Loucy (cell line): ENCODE results near the gene CRELD1.

Source experiments
- H2AFZ ChIP-seq: fragments of 200-600 bp; sonication (generic); 2 replicates; pipeline ENCODE4 v1.6.0; 2016; ENCODE audit warnings: antibody characterized with exemption, mild to moderate bottlenecking, low read length, moderate library complexity
- H3F3A ChIP-seq: fragments of 200-600 bp; 2 replicates; pipeline ENCODE4 v1.6.0; 2016; ENCODE audit warnings: antibody characterized with exemption, low read depth, mild to moderate bottlenecking
- H3K27me3 ChIP-seq: fragments of 200-600 bp; sonication (generic); 2 replicates; pipeline ENCODE4 v1.6.1; 2014; ENCODE audit warnings: low read length, mild to moderate bottlenecking; ENCODE audit not compliant: insufficient read depth, poor library complexity, severe bottlenecking
- H3K36me3 ChIP-seq: fragments of 200-600 bp; sonication (generic); 2 replicates; pipeline ENCODE4 v1.6.1; 2016; ENCODE audit warnings: low read length; ENCODE audit not compliant: insufficient read depth
- H3K4me1 ChIP-seq: fragments of 200-600 bp; sonication (generic); 2 replicates; pipeline ENCODE4 v1.5.1; 2014; ENCODE audit warnings: low read length, mild to moderate bottlenecking; ENCODE audit not compliant: insufficient read depth, poor library complexity, severe bottlenecking
- H3K4me2 ChIP-seq: fragments of 200-600 bp; sonication (generic); 2 replicates; pipeline ENCODE4 v1.6.0; 2014; ENCODE audit warnings: antibody characterized with exemption, low read length, low read depth, mild to moderate bottlenecking; ENCODE audit not compliant: poor library complexity, severe bottlenecking
- H3K4me3 ChIP-seq: fragments of 200-600 bp; sonication (generic); 2 replicates; pipeline ENCODE4 v1.5.1; 2014; ENCODE audit warnings: low read length, mild to moderate bottlenecking, mixed read lengths; ENCODE audit not compliant: poor library complexity, severe bottlenecking
- H3K79me2 ChIP-seq: fragments of 200-600 bp; sonication (generic); 2 replicates; pipeline ENCODE4 v1.6.1; 2014; ENCODE audit warnings: low read length; ENCODE audit not compliant: insufficient read depth
- H3K9ac ChIP-seq: fragments of 200-600 bp; sonication (generic); 2 replicates; pipeline ENCODE4 v1.6.0; 2014; ENCODE audit warnings: mild to moderate bottlenecking, low read depth, low read length, moderate library complexity; ENCODE audit not compliant: poor library complexity, severe bottlenecking
- H3K9me2 ChIP-seq: fragments of 200-600 bp; sonication (generic); replicated peaks from 2 replicates; pipeline ENCODE4 v1.6.1; 2016; ENCODE audit warnings: low read depth, low read length, mixed read lengths
- H3K9me3 ChIP-seq: fragments of 200-600 bp; sonication (generic); 2 replicates; pipeline ENCODE4 v1.6.1; 2014; ENCODE audit warnings: mild to moderate bottlenecking, antibody characterized with exemption, low read length, low read depth; ENCODE audit not compliant: insufficient read depth
- H4K20me1 ChIP-seq: fragments of 200-600 bp; sonication (generic); 2 replicates; pipeline ENCODE4 v1.6.0; 2014; ENCODE audit warnings: antibody characterized with exemption, low read length, mild to moderate bottlenecking; ENCODE audit not compliant: insufficient read depth, poor library complexity, severe bottlenecking
- CTCF ChIP-seq: fragments of 200-600 bp; sonication (generic); conservative IDR thresholded peaks from 2 replicates; pipeline ENCODE4 v1.5.1; 2014; ENCODE audit warnings: mild to moderate bottlenecking, antibody characterized with exemption, low read length
- EZH2phosphoT487 ChIP-seq: fragments of 200-600 bp; IDR thresholded peaks from 2 replicates; pipeline ENCODE4 v1.6.1; 2018; ENCODE audit warnings: antibody characterized with exemption, mild to moderate bottlenecking, moderate library complexity, borderline replicate concordance

The CRELD1 gene

GRCh38 chr3:9944271-9944670 lies 10.6 kb downstream of the CRELD1 start:
- H3K36me3 ChIP-seq: peaks cover 10% of the 10 kb centered on the region; the same call in 1 of the 2 replicates
- no peaks in the 10 kb centered on the region for H3K4me1 ChIP-seq
- no peak for TF ChIP-seq EZH2phosphoT487
- no peak for TF ChIP-seq CTCF
- no peak overlapping the region for H3K4me3 ChIP-seq
- H3K9ac ChIP-seq: no peak overlapping the region
- no peaks in the 10 kb centered on the region for H3F3A ChIP-seq
- no peaks in the 10 kb centered on the region for H3K9me3 ChIP-seq
- no peaks in the 10 kb centered on the region for H3K79me2 ChIP-seq
- no peaks in the 10 kb centered on the region for H4K20me1 ChIP-seq
- no peak overlapping the region for H3K4me2 ChIP-seq
- H3K9me2 ChIP-seq: no peaks in the 10 kb centered on the region
- H2AFZ ChIP-seq: no peak overlapping the region
- no peaks in the 10 kb centered on the region for H3K27me3 ChIP-seq

DNA sequence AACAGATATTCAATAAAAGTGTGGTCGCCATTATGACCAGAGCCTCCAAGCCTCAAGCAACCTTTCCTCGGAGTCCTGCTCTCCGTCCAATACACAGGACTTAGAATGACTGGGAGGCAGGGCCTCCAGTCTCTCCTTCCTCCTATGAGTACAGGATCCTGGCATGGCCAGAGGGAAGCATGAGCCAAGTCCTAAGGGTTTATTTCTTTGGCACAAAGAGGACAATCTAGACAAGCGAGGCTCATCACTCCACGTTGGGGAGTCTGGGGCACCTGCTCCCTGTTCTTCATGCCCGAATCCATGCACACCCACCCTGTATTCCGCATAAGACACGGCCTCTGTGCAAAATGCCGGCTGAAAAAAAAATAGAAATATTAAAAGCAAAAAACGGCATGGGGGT lies 11.7 kb downstream of the CRELD1 start:
- no peaks in the 10 kb centered on the region for H3K9me2 ChIP-seq
- H2AFZ ChIP-seq: no peak overlapping the region
- no peaks in the 10 kb centered on the region for H3K4me1 ChIP-seq
- no peak overlapping the region for H3K9ac ChIP-seq
- H3K79me2 ChIP-seq: no peaks in the 10 kb centered on the region
- H3K27me3 ChIP-seq: no peaks in the 10 kb centered on the region
- no peaks in the 10 kb centered on the region for H4K20me1 ChIP-seq
- TF ChIP-seq CTCF: no peak
- TF ChIP-seq EZH2phosphoT487: no peak
- H3K4me2 ChIP-seq: no peak overlapping the region
- no peak overlapping the region for H3K4me3 ChIP-seq
- peaks cover 10% of the 10 kb centered on the region; the same call in 1 of the 2 replicates for H3K36me3 ChIP-seq
- H3K9me3 ChIP-seq: no peaks in the 10 kb centered on the region
- H3F3A ChIP-seq: no peaks in the 10 kb centered on the region

DNA sequence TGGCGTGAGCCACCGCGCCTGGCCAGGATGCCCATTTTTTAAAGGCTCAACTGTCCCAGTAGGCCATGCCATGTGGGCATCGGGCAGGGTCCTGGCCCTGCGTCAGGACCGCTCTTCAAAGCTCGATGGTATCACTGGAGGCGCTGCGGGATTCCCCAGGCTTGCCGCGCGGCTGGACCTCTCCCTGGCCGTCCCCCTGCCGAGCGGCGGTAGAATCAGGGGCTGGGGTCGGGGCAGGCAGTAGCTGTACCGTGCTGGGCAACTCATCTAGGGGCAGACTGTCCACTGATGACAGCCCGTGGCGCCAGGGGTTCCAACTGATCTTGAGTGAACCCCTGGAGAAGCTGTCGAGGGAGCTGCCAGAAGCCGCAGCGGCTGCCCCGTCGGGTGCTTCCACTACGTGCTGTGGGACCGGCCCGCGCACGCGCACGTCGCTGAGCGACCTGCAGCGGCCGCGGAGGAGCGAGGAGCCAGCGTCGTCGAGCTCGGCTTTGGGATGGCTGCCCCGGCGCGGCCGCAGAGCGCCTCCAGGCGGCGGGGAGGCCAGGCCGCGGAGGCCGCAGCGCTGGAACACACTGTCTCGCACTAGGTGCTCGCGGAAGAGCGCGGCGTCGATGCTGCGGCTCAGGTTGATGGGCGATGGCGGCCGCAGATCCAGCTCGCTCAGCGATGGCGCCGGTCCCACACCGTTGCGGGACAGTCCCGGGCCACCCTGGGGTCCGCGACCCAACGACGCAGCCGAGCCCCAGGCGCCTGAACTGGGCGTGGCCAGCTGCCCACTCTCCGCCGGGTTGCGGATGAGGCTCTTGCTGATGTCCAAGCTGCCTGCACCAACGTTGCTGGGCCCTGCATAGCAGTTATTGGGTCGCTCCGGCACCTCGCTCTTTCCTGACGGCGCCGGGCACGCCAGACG lies 12.7 kb downstream of the CRELD1 start:
- H3K9me3 ChIP-seq: no peaks in the 10 kb centered on the region
- H3K4me3 ChIP-seq: no peak overlapping the region
- H3K36me3 ChIP-seq: peaks cover 4% of the 10 kb centered on the region; the same call in 1 of the 2 replicates
- H3K4me2 ChIP-seq: no peak overlapping the region
- H3F3A ChIP-seq: no peaks in the 10 kb centered on the region
- no peak overlapping the region for H2AFZ ChIP-seq
- H3K9ac ChIP-seq: no peak overlapping the region
- H4K20me1 ChIP-seq: no peaks in the 10 kb centered on the region
- peaks cover 7% of the 10 kb centered on the region for H3K4me1 ChIP-seq
- H3K9me2 ChIP-seq: no peaks in the 10 kb centered on the region
- TF ChIP-seq EZH2phosphoT487 (no peak), CTCF (no peak)
- H3K79me2 ChIP-seq: no peaks in the 10 kb centered on the region
- H3K27me3 ChIP-seq: no peaks in the 10 kb centered on the region
